ENCODE results near the gene BCAR1. TPM values are rescaled to one million over a fixed set of nuclear protein-coding genes. Genes with fewer than 3 reads are reported as not detected.
"Not testable (repeated sequence)": the region's sequence is repeated elsewhere in the genome, so short reads cannot be mapped to it uniquely, and the experiment has no call there.

BCAR1 gene
- total and polyA plus RNA-seq, 8 donors: 30.1 to 66.7 (median 48.9) TPM

DNA sequence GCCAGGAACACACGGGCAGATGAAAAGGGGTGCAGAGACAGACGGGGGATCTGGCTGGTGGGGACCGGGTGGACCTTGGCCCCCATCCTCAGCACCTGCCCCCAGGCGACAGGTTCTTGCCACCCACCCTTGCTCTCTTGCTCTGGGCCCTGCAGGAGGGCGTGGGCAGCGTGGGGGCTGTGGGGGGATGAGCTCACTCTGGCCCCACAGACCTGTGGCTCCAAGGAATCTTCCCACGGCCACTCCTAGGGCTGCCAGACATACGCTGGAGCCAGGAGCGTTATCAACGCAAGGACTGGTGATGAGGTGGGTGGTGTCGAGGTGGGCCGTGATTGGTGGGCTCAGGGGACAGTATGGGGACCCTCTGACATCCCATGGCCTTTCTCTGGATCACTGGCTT lies 26.3 kb downstream of the BCAR1 start:
- Histone ChIP-seq H3K4me3 (peak overlapping the region; percentile 12 to 59 (median 46)), H3K9me3 (no peaks in the 10 kb centered on the region)
- intact Hi-C loops (cut with DNase I): loop anchor here in 1 of 3 donors (2.0 kb wide), 1 partner anchor 18 kb away; the partner anchor contains the start of gene CTRB2

GRCh38 chr16:75224306-75225082 lies 26.9 kb downstream of the BCAR1 start:
- TF ChIP-seq CTCF (IDR thresholded peaks at IDR 0.05): no peak
- FAIRE-seq (no peak), DNase-seq (peak in 5 of 6 donors; percentile 56 to 90 (median 72)), ATAC-seq (peak in 1 of 4 donors; percentile 0)
- no peaks in the 10 kb centered on the region for H3K9me3 ChIP-seq
- WGBS, 2 donors: 28 to 33% methylated on average over 20 of the region's 20 CpGs
- H3K27ac ChIP-seq: peak overlapping the region; percentile 66 to 93 (median 82)
- H3K36me3 ChIP-seq: peaks cover 0 to 26% (median 0%) of the 10 kb centered on the region in 3 donors
- H3K27me3 ChIP-seq: no peaks in the 10 kb centered on the region
- H3K4me3 ChIP-seq: peak overlapping the region; percentile 12 to 59 (median 46)
- H3K4me1 ChIP-seq: no peaks in the 10 kb centered on the region
- intact Hi-C loops (cut with DNase I): loop anchor here in 1 of 3 donors (2.0 kb wide), 1 partner anchor 18 kb away; the partner anchor contains the start of gene CTRB2

More for the DNA sequence above, 26.3 kb downstream of the BCAR1 start:
- TF ChIP-seq CTCF (IDR thresholded peaks at IDR 0.05): no peak
- WGBS, 2 donors: 21 to 27% methylated on average over 12 of the region's 12 CpGs
- DNase-seq (peak in 4 of 6 donors; percentile 71 to 89 (median 78)), FAIRE-seq (no peak), ATAC-seq (peak; percentile 0 to 1 (median 0))
- peak overlapping the region; percentile 66 to 93 (median 82) for H3K27ac ChIP-seq
- peaks cover 0 to 27% (median 0%) of the 10 kb centered on the region in 3 donors for H3K36me3 ChIP-seq
- no peaks in the 10 kb centered on the region for H3K4me1 ChIP-seq
- H3K27me3 ChIP-seq: no peaks in the 10 kb centered on the region

DNA sequence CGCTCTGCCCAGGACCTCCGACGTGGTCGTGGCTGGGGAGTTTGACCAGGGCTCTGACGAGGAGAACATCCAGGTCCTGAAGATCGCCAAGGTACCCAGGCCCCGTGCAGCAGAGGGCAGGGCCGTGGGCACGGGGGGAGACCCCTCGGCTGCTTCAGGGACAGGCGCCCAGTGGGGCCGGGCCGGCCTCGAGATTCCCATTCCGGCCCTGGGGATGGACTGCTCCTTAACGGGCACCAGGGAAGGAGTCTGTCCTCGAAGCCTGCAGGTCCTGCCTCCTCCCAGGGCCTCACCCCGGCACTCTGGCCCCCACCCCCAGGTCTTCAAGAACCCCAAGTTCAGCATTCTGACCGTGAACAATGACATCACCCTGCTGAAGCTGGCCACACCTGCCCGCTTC lies 28.3 kb downstream of the BCAR1 start:
- 41 to 42% methylated on average over 9 to 10 of the region's 20 CpGs for WGBS, 2 donors
- H3K4me1 ChIP-seq; intact Hi-C loops (cut with DNase I); H3K27me3 ChIP-seq; FAIRE-seq; H3K9me3 ChIP-seq: not testable (repeated sequence)
- Histone ChIP-seq H3K36me3 (peaks cover 0 to 17% (median 0%) of the 10 kb centered on the region in 3 donors), H3K27ac (peak overlapping the region in 2 of 4 donors; percentile 55 to 61), H3K4me3 (peak overlapping the region in 2 of 4 donors; percentile 26 to 37)
- peak in 1 of 4 donors; percentile 0 for ATAC-seq
- DNase-seq: peak in 1 of 6 donors; percentile 65

DNA sequence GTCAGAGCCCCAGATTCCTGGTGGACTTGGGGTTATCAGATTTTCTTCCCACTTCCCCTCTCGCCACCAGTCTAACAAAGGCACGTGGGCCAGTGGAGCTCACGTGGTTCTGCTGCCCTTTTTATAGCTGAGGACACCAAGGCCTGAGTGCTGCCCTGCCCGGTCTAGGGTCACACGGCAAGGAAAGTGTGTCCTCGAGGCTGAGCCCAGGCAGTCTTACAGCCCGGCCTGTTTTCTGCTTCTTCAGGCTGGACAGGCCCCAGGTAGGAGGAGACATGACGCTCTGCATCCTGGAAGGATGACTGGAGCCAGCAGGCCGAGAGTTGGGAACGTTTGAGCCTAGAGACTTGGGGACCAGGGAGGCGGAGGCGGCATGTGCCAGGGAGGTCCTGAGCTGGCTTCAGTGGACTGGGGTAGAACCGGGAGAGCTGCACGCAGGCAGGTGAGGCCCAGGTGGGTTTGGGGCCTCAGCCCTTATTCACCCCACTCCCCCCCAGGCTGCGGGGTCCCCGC lies 29.1 kb downstream of the BCAR1 start:
- ATAC-seq: peak in 3 of 4 donors; percentile 0 to 1 (median 1)
- WGBS, 2 donors: 32 to 41% methylated on average over 16 of the region's 16 CpGs
- no peaks in the 10 kb centered on the region for H3K9me3 ChIP-seq
- H3K36me3 ChIP-seq: peaks cover 0 to 17% (median 0%) of the 10 kb centered on the region in 3 donors
- intact Hi-C loops (cut with DNase I): no loop called here
- no peak for TF ChIP-seq CTCF (IDR thresholded peaks at IDR 0.05)
- peak; percentile 61 to 89 (median 78) for DNase-seq
- H3K4me3 ChIP-seq: peak overlapping the region; percentile 12 to 60 (median 46)
- no peaks in the 10 kb centered on the region for H3K27me3 ChIP-seq
- FAIRE-seq: no peak
- peaks cover 0 to 4% (median 1%) of the 10 kb centered on the region in 3 donors for H3K4me1 ChIP-seq
- H3K27ac ChIP-seq: peak overlapping the region; percentile 86 to 98 (median 91)

- FAIRE-seq (no peak), DNase-seq (peak in 1 of 6 donors; percentile 41), ATAC-seq (no peak)
- 30 to 40% methylated on average over 5 of the region's 5 CpGs for WGBS, 2 donors
- peak overlapping the region; percentile 86 to 98 (median 91) for H3K27ac ChIP-seq
- H3K9me3 ChIP-seq: no peaks in the 10 kb centered on the region
- H3K36me3 ChIP-seq: peaks cover 0 to 12% (median 0%) of the 10 kb centered on the region in 3 donors
- intact Hi-C loops (cut with DNase I): loop anchor here in 1 of 3 donors (2.0 kb wide), 1 partner anchor 19 kb away; no protein-coding TSS in a partner anchor
- H3K4me3 ChIP-seq: peak overlapping the region; percentile 11 to 60 (median 46)
- H3K4me1 ChIP-seq: peaks cover 4 to 11% (median 11%) of the 10 kb centered on the region in 3 donors
- no peak for TF ChIP-seq CTCF (IDR thresholded peaks at IDR 0.05)
- no peaks in the 10 kb centered on the region for H3K27me3 ChIP-seq
Observed at GRCh38 chr16:75219838-75220237, 31.6 kb downstream of the BCAR1 start.

Data from pancreas (tissue), 10 donors.